BLaER1 treated with 17β-estradiol and CSF1 and Interleukin-3, amounts not matched to agents 10 nM and 100 nM (cell line): ENCODE measurements around the gene WASHC2C.
"Not testable (repeated sequence)": the region's sequence is repeated elsewhere in the genome, so short reads cannot be mapped to it uniquely, and the experiment has no call there.

Experiments used
- H3K27ac ChIP-seq, 11 experiments: shearing (Covaris generic); formaldehyde crosslinking; 2 replicates each; pipeline ENCODE4 v1.8.1; 2022
- H3K27me3 ChIP-seq, 11 experiments: shearing (Covaris generic); formaldehyde crosslinking; 2 replicates each; pipeline ENCODE4 v1.8.1; 2022
- H3K36me3 ChIP-seq, 11 experiments: shearing (Covaris generic); formaldehyde crosslinking; 2 replicates each; pipeline ENCODE4 v1.8.1; 2022
- H3K4me1 ChIP-seq, 10 experiments: shearing (Covaris generic); formaldehyde crosslinking; 2 replicates each; pipeline ENCODE4 v1.8.1; 2022
- H3K4me2 ChIP-seq, 11 experiments: shearing (Covaris generic); formaldehyde crosslinking; 2 replicates each; pipeline ENCODE4 v1.8.1; 2022
- H3K4me3 ChIP-seq, 10 experiments: shearing (Covaris generic); formaldehyde crosslinking; 2 replicates each; pipeline ENCODE4 v1.8.1; 2022
- H3K9ac ChIP-seq, 11 experiments: shearing (Covaris generic); formaldehyde crosslinking; 2 replicates each; pipeline ENCODE4 v1.8.1; 2022
- H3K9me3 ChIP-seq, 11 experiments: shearing (Covaris generic); formaldehyde crosslinking; replicated peaks in 1 of 11; 2 replicates each; pipeline ENCODE4 v1.8.1; 2022
- H4K20me1 ChIP-seq, 11 experiments: shearing (Covaris generic); formaldehyde crosslinking; 2 replicates each; pipeline ENCODE4 v1.8.1; 2022
- Cebpa-rat ChIP-seq, 11 experiments: shearing (Covaris generic); IDR thresholded peaks; 2 replicates each; pipeline ENCODE4 v1.8.1; 2022

WASHC2C gene

GRCh38 chr10:45817912-45818311 is 90.8 kb downstream of the WASHC2C start:
- H4K20me1 ChIP-seq, result no peaks in the 10 kb centered on the region
- H3K27ac ChIP-seq, result no peak overlapping the region
- no peak overlapping the region for H3K4me2 ChIP-seq
- no peak overlapping the region for H3K4me3 ChIP-seq
- H3K4me1 ChIP-seq, result no peaks in the 10 kb centered on the region
- H3K27me3 ChIP-seq, result no peaks in the 10 kb centered on the region
- TF ChIP-seq Cebpa-rat (IDR thresholded peaks at IDR 0.05), result no peak
- no peak overlapping the region for H3K9ac ChIP-seq
- no peaks in the 10 kb centered on the region; a peak in 1 of 22 replicates for H3K36me3 ChIP-seq
- H3K9me3 ChIP-seq, result peaks cover 17 to 24% (median 20%) of the 10 kb centered on the region in 11 experiments

DNA sequence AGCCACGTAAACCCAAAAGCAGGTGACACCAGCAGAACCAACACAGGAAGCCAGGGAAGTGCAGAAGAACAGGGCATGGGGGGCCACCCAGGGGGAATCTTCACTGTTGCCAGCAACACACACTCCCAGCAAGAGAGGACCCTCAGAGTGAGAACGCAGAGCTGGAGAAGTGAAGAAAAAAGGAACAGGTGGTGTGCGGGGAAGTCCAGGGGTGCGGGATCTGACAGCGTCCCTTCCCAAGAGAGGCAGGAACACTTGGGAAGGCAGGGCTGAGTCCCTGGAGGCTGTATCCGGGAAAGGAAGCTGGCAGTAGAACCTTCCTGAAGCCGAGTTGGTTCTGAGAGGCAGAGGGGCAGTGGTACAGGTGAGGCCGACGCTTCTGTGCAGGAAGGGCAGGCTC is 92.5 kb downstream of the WASHC2C start:
- Histone ChIP-seq H3K4me3 (no peak overlapping the region), H3K36me3 (no peaks in the 10 kb centered on the region; a peak in 1 of 22 replicates), H3K9ac (no peak overlapping the region), H3K27me3 (no peaks in the 10 kb centered on the region), H3K4me1 (no peaks in the 10 kb centered on the region), H3K4me2 (no peak overlapping the region), H4K20me1 (no peaks in the 10 kb centered on the region), H3K9me3 (peaks cover 17 to 24% (median 20%) of the 10 kb centered on the region in 11 experiments), H3K27ac (no peak overlapping the region)
- no peak for TF ChIP-seq Cebpa-rat (IDR thresholded peaks at IDR 0.05)

GRCh38 chr10:45820107-45820830 is 93.2 kb downstream of the WASHC2C start:
- not testable (repeated sequence) for H3K4me3 ChIP-seq, H3K36me3 ChIP-seq, H3K4me1 ChIP-seq, H3K27me3 ChIP-seq, H4K20me1 ChIP-seq, H3K27ac ChIP-seq, H3K4me2 ChIP-seq, H3K9ac ChIP-seq
- peaks cover 17 to 24% (median 20%) of the 10 kb centered on the region in 11 experiments for H3K9me3 ChIP-seq

GRCh38 chr10:45822918-45823317 is 95.9 kb downstream of the WASHC2C start:
- not testable (repeated sequence) for H3K27me3 ChIP-seq, H3K4me1 ChIP-seq, H3K4me3 ChIP-seq

More at GRCh38 chr10:45822918-45823317, 95.9 kb downstream of the WASHC2C start:
- not testable (repeated sequence) for H3K36me3 ChIP-seq, H4K20me1 ChIP-seq, H3K4me2 ChIP-seq, H3K9ac ChIP-seq, H3K27ac ChIP-seq
- H3K9me3 ChIP-seq, result peaks cover 6 to 13% (median 9%) of the 10 kb centered on the region in 11 experiments; a peak in 21 of 22 replicates
